Lower leg skin (tissue), 3 donors: Measurements from ENCODE around the gene HS3ST4.

Experiments
- CTCF ChIP-seq, 3 donors: fragments of 450-650 bp; IDR thresholded peaks; one replicate each; pipeline ENCODE4 v1.5.1; 2016; ENCODE audit warnings: antibody characterized with exemption in 3 of 3, mild to moderate bottlenecking in 3 of 3, moderate library complexity in 2 of 3
- POLR2A ChIP-seq, 2 donors: fragments of 450-650 bp; IDR thresholded peaks; one replicate each; pipeline ENCODE4 v1.6.1; 2016 to 2017; ENCODE audit warnings: antibody characterized with exemption in 2 of 2, mild to moderate bottlenecking in 1 of 2, moderate library complexity in 1 of 2

GRCh38 chr16:25859645-25860044, 167.9 kb downstream of the HS3ST4 start:
- TF ChIP-seq POLR2A (IDR thresholded peaks at IDR 0.05) (no peak), CTCF (IDR thresholded peaks at IDR 0.05) (no peak)
